PFSK-1 (cell line): ENCODE data around the gene SH3BGRL2.

Experiments used
- FOXP2 ChIP-seq: optimal IDR thresholded peaks from 2 replicates; pipeline ENCODE3; 2011; ENCODE audit warnings: borderline replicate concordance, control low read depth, inconsistent platforms; ENCODE audit not compliant: insufficient read depth; ENCODE audit errors: extremely low read length, extremely low read depth
- POLR2AphosphoS5 ChIP-seq: IDR thresholded peaks from 2 replicates; pipeline ENCODE4 v1.6.1; 2012; ENCODE audit warnings: low read depth, mild to moderate bottlenecking, control low read depth, low read length, moderate library complexity
- REST ChIP-seq, 2 experiments: IDR thresholded peaks; 2 replicates each; pipeline versions ENCODE4 v1.6.1 to v1.8.0; 2011 to 2012; ENCODE audit warnings: low read depth in 2 of 2, low read length in 2 of 2, control low read depth in 1 of 2, inconsistent platforms in 1 of 2, mild to moderate bottlenecking in 1 of 2, moderate library complexity in 1 of 2; ENCODE audit not compliant: insufficient read depth in 1 of 2
- SIN3A ChIP-seq: IDR thresholded peaks from 2 replicates; pipeline ENCODE4 v1.6.1; 2012; ENCODE audit warnings: mild to moderate bottlenecking, low read length, moderate library complexity, borderline replicate concordance; ENCODE audit not compliant: insufficient read depth
- TAF1 ChIP-seq: IDR thresholded peaks from 2 replicates; pipeline ENCODE4 v1.6.1; 2012; ENCODE audit warnings: low read length, control low read depth, borderline replicate concordance; ENCODE audit not compliant: insufficient read depth

The SH3BGRL2 gene

GRCh38 chr6:79742030-79742429 is 110.9 kb downstream of the SH3BGRL2 start:
- no peak for TF ChIP-seq SIN3A
- TF ChIP-seq FOXP2: no peak

GRCh38 chr6:79750806-79751205 is 119.7 kb downstream of the SH3BGRL2 start:
- TF ChIP-seq REST (IDR thresholded peaks at IDR 0.05; ENCODE audit: insufficient read depth in 1 of 2, low read depth in 2 of 2, low read length in 2 of 2): no peak
- no peak for TF ChIP-seq TAF1
- no peak for TF ChIP-seq POLR2AphosphoS5
- no peak for TF ChIP-seq SIN3A
- TF ChIP-seq FOXP2: no peak
